ENCODE results near the gene PRKRA. TPM values are rescaled to one million over a fixed set of nuclear protein-coding genes. Genes with fewer than 3 reads are reported as not detected.
A peak's percentile ranks its signal among the peaks of the same experiment; 100 is the strongest.

PRKRA gene
- total and polyA plus RNA-seq, 2 of the 13 experiments (the other 11 are each of a cell fraction or from before 2014, with no cell fraction given): 53.1 to 74.7 TPM

GRCh38 chr2:178478439-178479274 is 27.7 kb upstream of the PRKRA start, which contains the start of gene FKBP7 (continued):
- TF ChIP-seq PAWR (CRISPR knock-in tag; IDR thresholded peaks at IDR 0.05; ENCODE audit: borderline replicate concordance) (no peak), NR0B2 (CRISPR knock-in tag; IDR thresholded peaks at IDR 0.05) (peak; percentile 26), ZNF337 (CRISPR knock-in tag; IDR thresholded peaks at IDR 0.05; ENCODE audit: borderline replicate concordance, low read depth) (peak; percentile 80; the same call in 1 of the 2 replicates), ZNF615 (CRISPR knock-in tag; IDR thresholded peaks at IDR 0.05; ENCODE audit: borderline replicate concordance) (no peak), HOXA9 (CRISPR knock-in tag; IDR thresholded peaks at IDR 0.05; ENCODE audit: borderline replicate concordance) (no peak), ZNF646 (CRISPR knock-in tag; IDR thresholded peaks at IDR 0.05) (peak; percentile 78), E2F1 (CRISPR knock-in tag; IDR thresholded peaks at IDR 0.05) (peak; percentile 19; the same call in 1 of the 2 replicates), ZNF792 (CRISPR knock-in tag; IDR thresholded peaks at IDR 0.05) (peak; percentile 66), NAIF1 (CRISPR knock-in tag; IDR thresholded peaks at IDR 0.05; ENCODE audit: borderline replicate concordance) (peak; percentile 60; the same call in 1 of the 2 replicates), ZNF44 (CRISPR knock-in tag; IDR thresholded peaks at IDR 0.05) (peak; percentile 92), ZNF777 (CRISPR knock-in tag; IDR thresholded peaks at IDR 0.05) (peak; percentile 69), STAT5B (CRISPR knock-in tag; IDR thresholded peaks at IDR 0.05) (peak; percentile 52; the same call in 1 of the 2 replicates), FOXO4 (CRISPR knock-in tag; conservative IDR thresholded peaks at IDR 0.05) (0 out of 2 replicates have a peak, but pooled peaks have one; percentile 1), ZNF691 (CRISPR knock-in tag; IDR thresholded peaks at IDR 0.05; ENCODE audit: borderline replicate concordance, low read depth) (no peak; the same call in 1 of the 2 replicates), HIVEP1 (CRISPR knock-in tag; IDR thresholded peaks at IDR 0.05) (peak; percentile 40), TRIM24 (CRISPR knock-in tag; IDR thresholded peaks at IDR 0.05) (no peak), KMT2B (CRISPR knock-in tag; IDR thresholded peaks at IDR 0.05) (peak; percentile 88), RARA (CRISPR knock-in tag; IDR thresholded peaks at IDR 0.05) (no peak)
